ENCODE data around the gene CASP10.
A peak's percentile ranks its signal among the peaks of the same experiment; 100 is the strongest.
"Not testable (repeated sequence)": the region's sequence is repeated elsewhere in the genome, so short reads cannot be mapped to it uniquely, and the experiment has no call there.

CASP10 gene

GRCh38 chr2:201234663-201235135 lies 51.8 kb downstream of the CASP10 start:
- no peak for DNase-seq

GRCh38 chr2:201235860-201236811 lies 53.2 kb downstream of the CASP10 start:
- peak; percentile 44 to 66 for DNase-seq

- no peak for DNase-seq
These were observed 54.7 kb downstream of the CASP10 start for GRCh38 chr2:201237486-201238123.

GRCh38 chr2:201239167-201239935 lies 56.4 kb downstream of the CASP10 start:
- not testable (repeated sequence) for DNase-seq

GRCh38 chr2:201242571-201243277 lies 59.8 kb downstream of the CASP10 start:
- DNase-seq: no peak

- DNase-seq: no peak
These were observed 61.9 kb downstream of the CASP10 start for GRCh38 chr2:201244829-201245228.

GRCh38 chr2:201246280-201246679 lies 63.3 kb downstream of the CASP10 start:
- DNase-seq: no peak

GRCh38 chr2:201248288-201248844 lies 65.4 kb downstream of the CASP10 start:
- DNase-seq: no peak

GRCh38 chr2:201249889-201250288 lies 66.9 kb downstream of the CASP10 start:
- no peak for DNase-seq

- DNase-seq: no peak
These were observed 67.8 kb downstream of the CASP10 start for GRCh38 chr2:201250741-201251140.

- DNase-seq: no peak
These were observed 71.3 kb downstream of the CASP10 start for GRCh38 chr2:201254081-201254730.

- no peak for DNase-seq
These were observed 72.6 kb downstream of the CASP10 start for GRCh38 chr2:201255408-201256033.

- no peak for DNase-seq
These were observed 73.1 kb downstream of the CASP10 start for GRCh38 chr2:201256082-201256481.

- DNase-seq: peak; percentile 42 to 44
These were observed 74.5 kb downstream of the CASP10 start for GRCh38 chr2:201257381-201257955.

- DNase-seq: peak; percentile 84 to 88
These were observed 75.2 kb downstream of the CASP10 start for GRCh38 chr2:201257956-201258665.

GRCh38 chr2:201258666-201259615 lies 76.0 kb downstream of the CASP10 start:
- DNase-seq: no peak

- DNase-seq: peak; percentile 58 to 59
These were observed 77.4 kb downstream of the CASP10 start, which contains the start of gene CASP8 for GRCh38 chr2:201260302-201260800. CASP8 (plus strand) TSS chr2:201260536; CDS start chr2:201266487, 5,951 bp downstream.

GRCh38 chr2:201261471-201261870 lies 78.5 kb downstream of the CASP10 start:
- DNase-seq: peak; percentile 26 to 47

Data from activated CD4-positive, alpha-beta T cell treated with anti-CD3 and anti-CD28 coated beads for 4 hours (primary cell).